GM12873 (cell line): ENCODE data around the gene CISD2.
A peak's percentile ranks its signal among the peaks of the same experiment; 100 is the strongest.

Source experiments
- CTCF ChIP-seq: IDR thresholded peaks from 2 replicates; pipeline ENCODE4 v1.5.1; 2012; ENCODE audit warnings: low read depth, mild to moderate bottlenecking, moderate library complexity, low read length, control low read depth; ENCODE audit not compliant: insufficient read depth; ENCODE audit errors: missing control alignments

The CISD2 gene

DNA sequence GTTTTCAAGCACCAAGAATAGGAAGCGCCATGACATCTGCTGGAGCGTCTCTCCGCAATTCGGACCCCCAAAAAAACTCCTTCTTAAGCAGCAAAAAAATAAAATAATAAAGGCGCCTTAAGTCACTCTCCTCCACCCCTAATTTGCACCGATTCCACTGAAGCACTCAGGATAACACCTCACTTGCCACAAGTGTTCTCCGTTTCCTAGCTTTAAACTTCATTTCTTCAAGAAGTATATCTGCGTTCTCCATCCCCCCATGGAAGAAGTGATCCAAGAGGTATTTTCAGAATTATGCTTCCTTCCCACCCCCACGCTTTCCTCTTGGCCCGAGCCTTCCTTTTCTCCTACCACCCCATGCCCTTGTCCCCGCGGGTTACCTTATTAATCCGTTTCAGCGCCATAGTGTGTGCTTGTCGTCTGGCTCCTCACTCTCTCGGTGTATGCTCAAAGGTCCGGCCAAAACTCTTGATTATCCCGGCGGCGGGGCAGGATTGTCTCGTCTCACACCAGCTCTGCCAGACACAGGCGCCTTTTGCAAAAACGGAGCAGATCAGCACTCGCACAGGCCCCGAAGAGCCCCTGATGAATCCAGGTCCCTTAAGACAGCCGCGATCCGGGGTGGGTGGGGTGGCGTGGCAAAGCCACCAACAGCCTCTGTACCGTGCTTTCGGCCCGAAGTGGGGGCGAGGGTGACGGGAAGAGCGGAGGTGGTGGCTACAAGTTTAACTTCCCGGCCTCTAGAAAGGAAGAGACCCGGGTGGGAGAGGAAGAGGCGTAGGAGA, 42.5 kb upstream of the CISD2 start:
- no peak for TF ChIP-seq CTCF

GRCh38 chr4:102826890-102827673, 41.7 kb upstream of the CISD2 start, which contains the start of gene UBE2D3:
Gene UBE2D3, minus strand, starts transcription at chr4:102827551. Its CDS starts 1,043 bp downstream, at chr4:102826508.
- TF ChIP-seq CTCF = peak; percentile 14

- TF ChIP-seq CTCF = no peak
Observed at GRCh38 chr4:102827674-102828496, 40.9 kb upstream of the CISD2 start.

- TF ChIP-seq CTCF = no peak
Observed at GRCh38 chr4:102828497-102828808, 40.3 kb upstream of the CISD2 start.

GRCh38 chr4:102829803-102830202, 39.0 kb upstream of the CISD2 start:
- TF ChIP-seq CTCF = no peak

DNA sequence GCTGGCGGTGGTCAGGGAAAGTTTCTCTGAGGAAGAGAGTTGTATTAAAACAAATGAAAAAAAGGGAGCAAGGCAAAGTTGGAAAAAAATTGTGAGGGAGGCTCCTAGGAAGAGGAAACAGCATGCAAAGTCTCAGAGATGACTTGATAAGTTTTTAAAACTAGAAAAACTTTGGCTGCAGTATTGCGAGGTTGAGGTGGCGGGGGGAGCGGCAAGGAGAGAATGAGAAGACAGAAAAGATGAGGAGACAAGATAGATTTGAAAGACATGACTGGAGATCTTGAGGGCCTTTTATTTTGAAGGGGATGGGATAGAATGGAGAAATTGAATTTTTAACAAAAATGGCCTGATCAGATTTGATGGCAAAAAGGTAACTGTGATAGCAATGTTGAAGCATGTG, 36.7 kb upstream of the CISD2 start:
- TF ChIP-seq CTCF = no peak

DNA sequence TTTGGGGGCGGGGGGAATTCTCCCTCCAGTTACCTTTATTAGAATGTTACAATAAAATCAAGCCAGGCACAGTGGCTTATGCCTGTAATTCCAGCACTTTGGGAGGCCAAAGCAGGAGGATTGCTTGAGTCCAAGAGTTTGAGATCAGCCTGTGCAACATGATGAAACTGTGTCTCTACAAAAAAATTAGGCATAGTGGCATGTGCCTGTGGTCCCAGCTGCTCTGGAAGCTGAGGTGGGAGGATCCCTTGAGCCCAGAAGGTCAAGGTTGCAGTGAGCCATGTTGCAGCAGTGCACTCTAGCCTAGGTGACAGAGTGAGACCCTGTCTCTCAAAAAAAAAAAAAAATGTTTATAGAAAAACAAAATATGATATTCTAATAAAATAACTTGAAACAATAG, 36.1 kb upstream of the CISD2 start:
- TF ChIP-seq CTCF = no peak
